GM11168 (cell line): ENCODE results near the gene PLCB3.
"Not testable (repeated sequence)": the region's sequence is repeated elsewhere in the genome, so short reads cannot be mapped to it uniquely, and the experiment has no call there.

ENCODE experiments used
- in situ Hi-C: fragments of 300-500 bp; cut with MboI; formaldehyde crosslinking; loops from one replicate; pipeline ENCODE4 v1.12.0; 2022; ENCODE audit warnings: low sequenced_read_pairs; ENCODE audit not compliant: unreplicated experiment

Gene PLCB3

DNA sequence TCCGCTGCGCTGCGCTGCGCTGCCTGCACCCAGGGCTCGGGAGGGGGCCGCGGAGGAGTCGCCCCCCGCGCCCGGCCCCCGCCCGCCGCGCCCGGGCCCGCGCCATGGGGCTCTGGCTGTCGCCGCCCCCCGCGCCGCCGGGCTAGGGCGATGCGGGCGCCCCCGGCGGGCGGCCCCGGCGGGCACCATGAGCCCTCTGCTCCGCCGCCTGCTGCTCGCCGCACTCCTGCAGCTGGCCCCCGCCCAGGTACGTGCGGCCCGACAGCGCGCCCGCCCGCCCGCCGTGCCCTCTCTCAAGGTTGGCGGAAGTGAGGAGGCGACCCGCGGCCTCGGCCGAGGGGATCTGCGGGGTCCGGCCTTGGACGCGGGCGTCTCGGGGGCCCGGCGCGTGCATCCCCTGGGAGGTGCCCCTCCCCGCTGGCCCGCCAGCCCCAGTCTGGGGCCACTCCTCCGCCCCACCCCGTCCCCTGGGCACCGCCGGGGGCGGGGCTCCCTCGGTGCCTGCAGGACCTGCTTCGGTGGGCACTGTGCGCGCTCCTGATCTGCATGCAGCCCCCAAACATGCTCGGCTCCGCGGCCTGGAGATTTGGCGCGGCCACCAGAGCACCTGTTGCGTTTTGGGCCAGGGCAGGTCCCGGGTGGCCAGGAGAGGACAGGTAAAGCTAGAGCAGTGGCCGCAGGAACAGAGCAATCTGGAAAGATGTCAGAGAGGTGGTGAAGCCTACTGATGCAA is 16.5 kb upstream of the PLCB3 start:
- in situ Hi-C loops, result no loop called here

DNA sequence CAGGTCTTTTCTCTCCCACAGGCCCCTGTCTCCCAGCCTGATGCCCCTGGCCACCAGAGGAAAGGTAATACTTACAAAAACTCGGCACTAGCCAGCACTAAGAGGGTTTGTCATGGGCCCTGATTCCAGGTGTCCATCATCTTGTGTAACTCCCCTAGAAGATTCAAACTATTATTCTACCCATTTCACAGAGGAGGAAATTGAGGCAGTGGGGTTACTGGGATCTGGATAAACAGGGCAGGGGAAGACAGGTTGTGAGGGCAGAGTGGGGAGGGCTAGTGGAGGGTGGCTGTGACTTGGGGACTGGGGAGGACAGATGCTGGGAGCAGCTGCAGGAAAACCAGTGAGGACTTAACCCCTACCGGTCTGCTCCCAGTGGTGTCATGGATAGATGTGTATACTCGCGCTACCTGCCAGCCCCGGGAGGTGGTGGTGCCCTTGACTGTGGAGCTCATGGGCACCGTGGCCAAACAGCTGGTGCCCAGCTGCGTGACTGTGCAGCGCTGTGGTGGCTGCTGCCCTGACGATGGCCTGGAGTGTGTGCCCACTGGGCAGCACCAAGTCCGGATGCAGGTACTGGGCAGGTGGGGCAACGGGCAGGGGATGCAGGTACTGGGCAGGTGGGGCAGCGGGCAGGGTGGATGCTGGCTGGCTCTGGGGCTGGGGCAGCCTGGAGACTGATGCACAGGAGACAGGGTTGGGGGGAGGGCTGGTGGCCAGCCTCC is 15.7 kb upstream of the PLCB3 start:
- in situ Hi-C loops, result no loop called here

DNA sequence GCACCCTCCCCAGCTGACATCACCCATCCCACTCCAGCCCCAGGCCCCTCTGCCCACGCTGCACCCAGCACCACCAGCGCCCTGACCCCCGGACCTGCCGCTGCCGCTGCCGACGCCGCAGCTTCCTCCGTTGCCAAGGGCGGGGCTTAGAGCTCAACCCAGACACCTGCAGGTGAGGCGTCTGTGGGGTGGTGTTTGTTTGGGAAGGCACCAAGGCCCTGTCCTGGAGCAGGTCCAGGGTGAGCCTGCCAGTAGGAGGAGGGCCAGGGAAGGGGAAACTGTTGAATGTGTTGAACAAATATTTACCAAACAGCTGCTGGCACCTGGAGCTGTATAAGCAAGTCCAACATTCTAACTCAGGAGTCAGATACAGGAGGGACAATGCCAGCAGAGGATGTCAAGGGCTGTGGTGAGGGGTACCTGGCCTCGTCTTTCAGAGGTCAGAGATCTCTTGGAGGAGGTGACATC is 13.8 kb upstream of the PLCB3 start:
- in situ Hi-C loops, result no loop called here

DNA sequence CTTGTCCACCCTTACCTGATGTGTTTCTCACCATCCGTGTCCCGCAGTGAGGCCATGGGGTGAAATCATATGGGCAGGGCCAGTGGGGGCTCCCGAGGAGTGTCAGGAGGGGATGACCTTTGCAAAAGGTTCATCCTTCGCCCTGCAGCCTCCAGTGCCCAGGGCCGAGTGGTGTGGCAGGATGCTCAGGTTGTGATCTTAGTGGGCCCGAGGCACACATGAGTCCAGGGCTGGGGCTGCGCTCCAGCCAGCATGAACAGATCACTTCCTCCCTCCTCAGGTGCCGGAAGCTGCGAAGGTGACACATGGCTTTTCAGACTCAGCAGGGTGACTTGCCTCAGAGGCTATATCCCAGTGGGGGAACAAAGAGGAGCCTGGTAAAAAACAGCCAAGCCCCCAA is 13.3 kb upstream of the PLCB3 start:
- in situ Hi-C loops, result no loop called here

DNA sequence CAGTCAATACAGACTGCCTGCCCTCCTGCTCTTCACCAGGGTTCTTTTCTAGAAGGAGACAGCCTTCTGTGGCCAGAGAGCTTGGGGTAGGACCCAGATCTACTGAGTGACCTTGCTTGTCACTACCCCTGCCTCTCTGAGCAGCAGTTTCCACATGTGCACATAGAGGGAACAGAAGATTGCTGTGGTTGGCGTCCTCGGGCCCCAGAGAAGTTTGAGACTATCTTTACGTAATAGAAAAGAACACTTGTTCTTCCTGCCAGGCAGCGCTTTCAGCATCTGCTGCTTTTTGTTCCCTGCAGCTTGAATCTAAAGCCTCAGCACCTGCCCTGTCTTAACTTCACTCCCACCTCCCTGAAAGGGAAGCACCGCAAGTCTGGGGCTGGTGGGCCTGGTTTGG is 12.3 kb upstream of the PLCB3 start:
- in situ Hi-C loops, result no loop called here

DNA sequence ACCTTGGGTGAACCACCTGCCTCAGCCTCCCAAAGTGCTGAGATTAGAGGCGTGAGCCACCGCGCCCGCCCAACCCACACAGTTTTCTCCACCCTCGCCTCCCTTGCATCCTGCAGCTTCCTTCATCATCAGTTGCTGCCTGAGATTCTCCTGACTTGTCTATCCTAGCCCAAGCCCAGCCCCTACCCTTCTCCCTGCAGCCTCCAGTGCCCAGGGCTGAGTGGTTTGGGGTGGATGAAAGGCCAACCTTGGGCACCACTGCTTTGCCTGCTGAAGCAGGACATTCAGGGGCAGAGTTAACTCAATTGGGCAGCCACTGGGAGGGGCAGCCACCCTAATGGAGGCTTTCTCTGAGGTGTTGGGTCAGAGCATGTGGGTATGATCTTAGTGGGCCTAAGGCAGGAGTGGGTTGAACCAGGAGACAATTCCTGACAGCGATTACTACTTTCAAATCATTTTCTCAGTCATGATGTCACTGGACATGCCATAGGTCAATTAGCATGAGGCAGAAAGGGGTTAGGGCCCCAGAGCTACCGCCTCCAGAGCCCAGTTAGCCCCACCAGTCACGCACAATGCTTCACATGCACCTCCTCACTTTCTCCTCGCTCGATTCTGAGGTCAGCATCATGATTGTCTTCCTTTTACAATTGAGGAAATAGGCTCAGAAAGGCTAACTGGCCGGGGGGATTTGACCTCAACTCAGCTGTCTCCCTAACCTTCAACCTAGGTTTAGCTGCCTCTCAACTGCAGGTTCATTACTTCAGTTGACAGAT is 11.5 kb upstream of the PLCB3 start:
- in situ Hi-C loops, result no loop called here

DNA sequence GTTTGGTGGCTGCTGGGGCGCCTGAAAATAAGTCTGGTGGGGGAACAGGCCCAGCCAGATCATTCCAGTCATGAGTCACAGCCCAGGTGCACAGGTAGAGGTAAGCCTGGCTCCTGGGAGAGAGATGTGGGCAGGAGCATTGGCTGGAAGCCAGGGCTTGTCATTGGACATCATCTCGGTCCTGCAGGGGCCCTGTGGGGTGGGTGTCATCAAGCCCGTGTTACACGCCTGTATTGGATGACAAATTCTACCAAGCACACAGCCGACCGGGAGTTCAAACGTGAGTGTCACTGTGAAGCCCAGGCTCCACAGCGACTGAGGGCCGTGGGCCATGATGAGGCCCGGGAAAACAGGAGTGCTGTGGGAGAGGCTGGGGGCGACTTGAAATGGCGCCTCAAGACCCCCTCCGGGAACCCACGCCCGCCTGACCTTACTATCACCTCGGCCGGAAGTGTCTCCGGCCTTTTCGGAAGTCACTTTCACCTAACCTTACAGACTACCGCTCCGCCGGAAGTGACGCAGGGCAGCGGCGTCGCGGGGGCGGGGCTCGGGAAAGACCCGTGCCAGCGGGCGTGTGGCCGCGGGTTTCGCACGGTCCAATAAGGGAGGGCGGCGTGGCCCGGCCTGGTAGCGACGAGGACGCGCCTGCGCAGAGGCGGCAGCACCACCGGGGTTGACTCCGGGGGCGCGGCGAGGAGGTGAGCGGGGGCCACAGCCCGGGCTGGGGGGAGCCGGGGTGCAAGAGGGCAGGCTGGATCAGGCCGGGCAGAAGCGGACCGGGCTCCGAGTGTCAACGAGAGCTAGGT is 10.7 kb upstream of the PLCB3 start, which contains the start of gene FKBP2:
TSS of gene FKBP2 (plus strand) at position 661 of the 806 bp plus-strand sequence. CDS start 1,293 bp downstream, outside the sequence.
- in situ Hi-C loops, result no loop called here

DNA sequence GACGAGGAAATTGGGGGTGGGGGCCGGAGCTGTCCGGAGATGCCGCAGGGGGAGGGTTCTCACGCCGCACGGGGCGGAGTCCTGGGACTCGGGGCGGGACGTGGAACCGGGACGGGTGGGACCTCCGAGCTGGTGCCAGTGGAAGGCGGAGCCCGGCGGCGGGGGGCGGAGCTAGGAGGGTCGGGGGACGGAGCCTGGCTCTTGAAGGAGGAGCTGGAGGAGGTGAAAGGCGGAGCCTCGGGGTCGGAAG is 10.2 kb upstream of the PLCB3 start:
- in situ Hi-C loops, result no loop called here

DNA sequence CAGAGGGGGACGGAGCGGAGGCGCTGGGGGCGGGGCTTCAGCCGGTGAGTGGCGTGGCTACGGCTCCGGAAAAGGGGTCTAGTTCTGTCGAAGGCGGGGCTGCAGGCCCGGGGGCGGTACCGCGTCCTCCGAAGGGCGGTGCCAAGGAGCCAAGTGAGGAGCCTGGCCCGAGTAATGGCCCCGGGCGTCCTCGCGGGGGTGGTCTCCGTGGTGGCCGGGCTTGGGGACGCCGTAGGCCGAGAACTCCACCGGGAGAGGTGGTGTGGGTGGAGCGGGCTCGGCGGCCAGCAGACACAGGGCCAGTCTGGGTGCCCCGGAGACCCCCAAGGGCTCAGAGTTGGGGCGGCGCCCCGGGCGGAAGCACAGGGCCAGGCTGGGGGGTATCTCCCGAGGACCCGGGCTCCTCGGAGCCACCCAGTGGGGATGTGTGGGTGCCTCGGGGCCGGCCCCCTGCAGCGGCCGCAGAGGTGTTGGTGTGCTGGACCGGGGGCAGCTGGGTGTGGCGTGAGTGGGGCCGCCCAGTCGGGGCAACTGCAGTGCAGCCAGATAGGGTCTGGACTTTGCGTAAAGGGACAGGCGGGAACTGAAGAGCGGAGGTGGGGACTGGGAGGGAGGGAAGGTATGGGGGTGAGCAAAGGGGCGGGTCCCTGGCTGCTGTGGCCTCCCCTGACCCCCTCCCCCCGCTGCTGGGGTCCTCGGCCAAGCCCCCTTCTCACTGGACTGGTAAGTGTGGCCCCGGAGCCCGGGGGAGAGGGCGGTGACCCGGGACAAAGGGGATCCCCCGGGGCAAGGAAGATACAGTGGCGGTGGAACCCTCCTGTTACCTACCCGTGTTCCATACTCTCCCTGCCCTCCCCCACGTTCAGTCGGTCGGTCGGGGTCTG is 9.6 kb upstream of the PLCB3 start:
- in situ Hi-C loops, result no loop called here

DNA sequence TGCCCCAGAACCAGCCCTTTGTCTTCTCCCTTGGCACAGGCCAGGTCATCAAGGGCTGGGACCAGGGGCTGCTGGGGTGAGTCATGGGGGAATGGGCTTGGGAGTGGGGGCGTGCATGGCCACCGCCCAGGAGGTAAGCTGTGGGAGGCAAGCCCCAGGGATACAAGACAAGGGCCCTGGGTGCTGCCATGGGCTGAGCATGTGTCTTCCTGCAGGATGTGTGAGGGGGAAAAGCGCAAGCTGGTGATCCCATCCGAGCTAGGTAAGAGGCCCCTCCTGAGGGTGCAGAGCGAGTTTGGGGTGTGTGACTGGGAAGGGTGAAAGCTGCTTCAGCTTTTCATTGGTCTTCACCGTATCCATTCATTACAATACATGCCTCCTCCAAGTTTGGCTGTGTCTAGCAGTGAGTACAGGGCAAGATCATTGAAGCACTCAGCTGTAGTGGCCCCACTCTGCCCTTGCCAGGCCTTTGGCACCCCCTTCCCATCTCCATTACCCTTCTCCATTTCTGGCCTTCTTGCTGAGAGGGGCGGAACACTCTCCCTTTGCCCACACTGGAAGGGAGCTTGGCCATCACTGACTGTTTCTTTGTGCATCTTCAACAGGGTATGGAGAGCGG is 8.0 kb upstream of the PLCB3 start:
- in situ Hi-C loops, result no loop called here

DNA sequence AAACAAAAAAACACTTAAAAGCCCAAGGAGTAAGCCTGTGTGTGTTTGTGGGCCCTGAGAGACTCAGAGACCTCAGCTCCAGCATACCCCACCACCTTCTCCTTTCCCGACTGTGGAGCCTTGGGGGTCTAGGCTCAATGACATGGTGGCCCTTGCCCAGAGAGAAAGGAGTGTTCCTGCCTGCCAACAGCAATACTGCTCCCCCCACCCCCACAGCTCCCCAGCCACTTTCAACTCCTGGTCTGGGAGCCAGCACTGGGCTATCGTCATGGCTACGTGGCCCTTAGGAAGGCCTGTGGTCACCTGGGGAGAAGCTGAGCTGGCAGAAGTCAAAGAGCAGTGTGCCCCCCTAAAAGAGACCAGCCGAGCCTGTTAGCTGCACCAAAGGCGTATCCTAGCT is 7.2 kb upstream of the PLCB3 start:
- in situ Hi-C loops, result no loop called here

DNA sequence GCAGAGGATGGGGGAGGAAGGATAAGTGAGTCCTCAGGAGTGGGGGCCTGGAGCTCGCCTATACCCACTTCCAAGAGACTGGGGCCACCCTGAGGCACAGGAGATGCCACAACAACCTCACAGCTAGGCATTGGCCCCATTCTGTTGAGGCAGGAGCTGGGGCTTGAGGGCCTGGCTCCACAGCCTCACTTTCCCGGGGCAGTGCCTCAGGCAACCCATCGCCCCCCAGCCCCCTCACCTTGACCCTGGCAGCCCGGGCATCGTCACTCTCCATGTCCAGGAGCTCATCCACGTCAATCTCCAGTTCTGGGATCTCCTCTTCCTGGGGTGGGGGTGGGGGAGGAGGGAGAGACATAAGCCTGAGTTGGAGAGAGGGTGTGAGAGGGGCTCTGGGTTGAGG is 6.4 kb upstream of the PLCB3 start:
- in situ Hi-C loops, result no loop called here

DNA sequence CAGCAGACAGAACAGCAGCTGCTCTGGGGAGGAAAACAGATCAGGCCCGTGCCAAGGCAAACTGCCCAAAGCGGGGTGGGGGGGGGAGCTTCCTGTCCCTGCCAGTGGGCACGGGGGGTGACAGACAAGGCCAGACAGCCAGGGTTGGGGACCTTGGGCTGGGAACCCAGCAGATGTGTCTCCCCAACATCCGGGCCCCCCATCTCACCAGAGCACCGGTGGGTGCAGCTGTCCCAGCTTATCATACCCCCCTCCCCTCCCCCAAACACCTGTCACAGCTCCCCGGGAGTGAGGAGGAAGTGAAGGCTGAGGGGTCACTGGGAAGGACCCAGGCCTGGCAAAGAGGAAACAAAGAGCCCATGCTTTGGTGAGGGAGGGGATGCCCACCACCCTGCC is 5.9 kb upstream of the PLCB3 start:
- in situ Hi-C loops, result no loop called here

DNA sequence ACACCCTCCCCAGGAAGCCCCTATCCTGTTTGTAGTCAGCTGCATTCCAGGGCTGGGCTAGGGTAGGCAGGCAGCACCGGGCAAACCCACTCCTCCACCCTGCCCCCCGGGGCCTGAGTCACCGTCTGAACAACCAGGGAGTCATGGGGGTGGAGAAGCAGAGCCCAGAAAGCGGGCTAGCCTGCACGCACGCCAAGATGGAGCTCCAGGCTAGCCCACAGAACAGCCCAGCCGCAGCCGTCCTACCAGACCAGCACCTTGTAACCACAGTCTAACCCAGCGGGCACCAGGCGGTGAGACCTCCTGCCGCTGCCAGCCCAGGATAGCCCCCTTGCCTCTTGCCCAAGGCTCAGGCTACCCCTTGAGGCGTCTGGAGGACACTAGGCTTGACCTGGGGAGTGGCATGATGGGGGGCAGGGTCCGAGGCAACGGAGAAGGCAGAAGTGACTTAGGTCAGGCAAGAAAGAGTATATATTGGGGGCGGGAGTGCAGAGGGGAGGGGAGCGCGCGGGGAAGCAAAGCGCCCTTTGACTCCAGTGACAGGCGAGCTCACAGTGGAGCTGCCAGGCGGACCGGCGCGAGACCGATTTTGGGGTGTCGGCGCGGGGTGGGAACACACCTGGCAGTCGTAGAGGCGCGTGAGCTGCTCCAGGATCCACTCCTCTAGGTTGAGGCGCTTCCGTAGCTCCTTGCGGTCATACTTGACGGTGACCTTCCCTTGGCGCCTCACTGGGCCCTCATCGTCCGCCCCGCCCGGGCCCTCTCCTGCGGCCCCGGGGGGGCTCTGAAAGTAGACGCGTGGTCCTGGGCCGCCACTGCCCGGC is 5.3 kb upstream of the PLCB3 start:
- in situ Hi-C loops, result no loop called here

DNA sequence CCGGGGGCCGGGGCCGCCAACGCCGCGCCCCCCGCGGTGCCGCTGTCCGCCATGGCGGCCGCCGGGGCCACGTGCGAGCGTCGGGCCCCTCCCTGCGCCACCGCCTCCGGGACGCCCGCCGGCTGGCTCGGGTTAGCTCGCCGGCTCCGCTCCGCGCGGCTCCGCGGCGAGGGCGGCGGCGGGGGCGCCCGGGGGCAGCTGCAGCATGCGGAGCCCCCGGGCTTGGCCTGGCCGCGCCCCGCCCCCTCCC is 4.8 kb upstream of the PLCB3 start:
- in situ Hi-C loops, result not testable (repeated sequence)

DNA sequence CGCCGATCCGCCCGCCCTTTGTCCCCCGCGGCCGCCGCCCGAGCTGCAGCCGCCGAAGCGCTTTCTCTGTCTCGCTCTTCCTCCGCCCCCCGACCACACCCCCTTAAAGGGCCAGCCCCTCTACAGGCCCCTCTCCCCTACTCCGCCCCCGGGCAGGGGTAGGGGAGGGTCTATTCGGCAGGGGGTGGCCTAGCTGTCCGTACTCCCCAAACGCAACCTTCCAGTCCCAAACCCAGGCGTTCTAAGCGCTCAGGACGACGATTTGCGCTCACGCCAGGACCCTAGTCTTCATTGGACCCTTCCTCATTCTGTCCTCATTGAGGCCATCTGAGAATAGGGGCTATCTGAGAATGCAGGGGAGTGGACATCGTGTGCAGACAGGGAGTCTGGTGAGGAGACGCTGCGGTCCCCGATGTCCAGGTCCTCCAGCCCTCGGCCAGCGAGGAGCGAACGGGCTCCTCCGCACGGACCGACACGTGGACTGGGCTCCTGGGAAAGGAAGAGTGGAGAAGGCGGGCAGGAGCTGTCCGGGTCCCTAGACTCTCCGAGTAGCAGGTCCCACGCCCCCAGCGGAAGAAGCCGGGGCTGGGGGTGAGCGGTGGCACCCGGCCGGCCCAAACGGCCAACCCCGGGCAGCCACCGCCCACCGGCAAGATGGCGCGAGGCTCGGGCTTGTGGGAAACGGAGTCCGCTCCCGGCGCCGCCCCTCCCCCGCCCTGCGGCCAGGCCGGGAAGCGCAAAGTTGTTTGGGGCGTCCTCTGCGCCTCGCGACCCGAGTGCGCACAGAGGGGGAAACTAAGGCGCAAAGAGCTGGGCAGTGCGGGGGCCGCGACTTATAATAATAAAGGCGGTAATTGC is 4.2 kb upstream of the PLCB3 start, which contains the start of gene PPP1R14B:
TSS of gene PPP1R14B (minus strand) at position 73 of the 858 bp plus-strand sequence. CDS start 270 bp downstream, outside the sequence.
- in situ Hi-C loops, result no loop called here

DNA sequence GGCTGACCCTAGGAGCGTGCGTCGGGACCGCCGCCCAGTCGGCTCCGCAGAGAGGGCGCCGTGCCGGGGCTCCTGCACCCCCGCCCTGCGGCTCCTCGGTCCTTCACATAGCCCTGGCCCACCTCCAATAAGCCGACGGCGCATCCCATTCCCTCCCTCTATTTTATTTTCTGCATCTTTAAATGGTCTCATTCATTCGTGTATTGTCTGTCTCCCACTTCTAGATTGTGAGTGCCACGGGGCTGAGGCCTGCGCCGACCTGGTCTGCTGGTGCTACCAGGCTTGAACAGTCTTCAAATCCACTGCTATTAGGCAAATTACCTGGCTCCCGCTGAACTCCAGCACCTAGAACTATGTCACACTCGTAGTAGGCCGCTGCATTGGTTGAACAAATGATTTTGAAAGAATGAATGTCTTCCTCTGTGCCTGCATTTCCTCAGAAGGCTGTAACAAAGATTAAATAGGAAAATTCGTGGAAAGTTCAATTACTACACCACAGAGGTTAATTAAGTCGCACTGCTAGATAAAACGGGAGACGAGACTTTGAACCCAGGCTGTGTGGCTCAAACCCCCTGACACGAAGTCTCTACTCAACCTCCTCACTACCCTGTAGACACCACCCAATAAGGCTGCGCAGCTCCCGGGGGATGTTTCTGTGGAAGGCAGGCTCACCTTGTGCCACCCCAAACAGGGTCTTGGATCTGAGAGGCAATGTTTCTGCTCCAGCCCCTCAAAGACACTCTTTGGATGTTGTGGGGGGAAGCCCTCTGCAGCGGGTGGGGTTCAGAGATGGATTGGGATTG is 3.4 kb upstream of the PLCB3 start:
- in situ Hi-C loops, result no loop called here
